GOT3 (cell line): ENCODE results near the gene UQCRHL.
A peak's percentile ranks its signal among the peaks of the same experiment; 100 is the strongest.
"Not testable (repeated sequence)": the region's sequence is repeated elsewhere in the genome, so short reads cannot be mapped to it uniquely, and the experiment has no call there.

Source experiments
- DNase-seq: peaks from one replicate; lab custom pipeline; 2025; ENCODE audit warnings: mixed read lengths; lab: John Stamatoyannopoulos, UW

The UQCRHL gene

GRCh38 chr1:15807549-15807948, at the start of gene UQCRHL:
TSS of gene UQCRHL (minus strand) at chr1:15807649. CDS start at chr1:15807649, 0 bp downstream.
- not testable (repeated sequence) for DNase-seq

- no peak for DNase-seq
Measured at GRCh38 chr1:15856888-15857287, 49.4 kb upstream of the UQCRHL start.

- no peak for DNase-seq
Measured at GRCh38 chr1:15852828-15853302, 45.4 kb upstream of the UQCRHL start.

GRCh38 chr1:15852036-15852827, 44.8 kb upstream of the UQCRHL start:
- DNase-seq, result no peak

- no peak for DNase-seq
Measured at GRCh38 chr1:15851210-15852035, 44.0 kb upstream of the UQCRHL start.

- no peak for DNase-seq
Measured at GRCh38 chr1:15850471-15851001, 43.1 kb upstream of the UQCRHL start.

- DNase-seq, result no peak
Measured at GRCh38 chr1:15849775-15850324, 42.4 kb upstream of the UQCRHL start.

- DNase-seq, result peak; percentile 48
Measured at GRCh38 chr1:15848929-15849774, 41.7 kb upstream of the UQCRHL start.

GRCh38 chr1:15848143-15848928, 40.9 kb upstream of the UQCRHL start:
- no peak for DNase-seq

- DNase-seq, result no peak
Measured at GRCh38 chr1:15847893-15848142, 40.4 kb upstream of the UQCRHL start.

GRCh38 chr1:15847100-15847892, 39.8 kb upstream of the UQCRHL start, which contains the start of gene SPEN:
TSS of gene SPEN (plus strand) at chr1:15847707. CDS start at chr1:15848068, 361 bp downstream.
- peak; percentile 96 for DNase-seq

GRCh38 chr1:15846056-15846455, 38.6 kb upstream of the UQCRHL start:
- DNase-seq, result not testable (repeated sequence)

GRCh38 chr1:15843826-15844572, 36.5 kb upstream of the UQCRHL start:
- no peak for DNase-seq

- no peak for DNase-seq
Measured at GRCh38 chr1:15838721-15839120, 31.3 kb upstream of the UQCRHL start.

- no peak for DNase-seq
Measured at GRCh38 chr1:15837931-15838330, 30.5 kb upstream of the UQCRHL start.

GRCh38 chr1:15836772-15837669, 29.6 kb upstream of the UQCRHL start:
- no peak for DNase-seq

GRCh38 chr1:15836511-15836771, 29.0 kb upstream of the UQCRHL start:
- not testable (repeated sequence) for DNase-seq

- DNase-seq, result peak; percentile 96
Measured at GRCh38 chr1:15835741-15836510, 28.5 kb upstream of the UQCRHL start.
